DND-41 (cell line): ENCODE data around the gene MUC2.

Source experiments
- ATAC-seq: fragments of 200-7000 bp; cut with Tn5 transposase; 3 replicates; pipeline ENCODE4 v1.9.1; 2021; ENCODE audit warnings: low read depth; ENCODE audit not compliant: insufficient read depth
- DNase-seq: peaks from one replicate; pipeline ENCODE4 v3.0.0-alpha.2; 2020
- H2AFZ ChIP-seq: 2 replicates; pipeline ENCODE4 v1.6.0; 2012; ENCODE audit warnings: low read depth, low read length
- H3K27ac ChIP-seq: 2 replicates; pipeline ENCODE4 v1.5.1; 2012; ENCODE audit warnings: low read length, inconsistent platforms
- H3K27me3 ChIP-seq: fragments of 200-600 bp; sonication (generic); 2 replicates; pipeline ENCODE4 v1.6.0; 2012; ENCODE audit warnings: low read length, mild to moderate bottlenecking, inconsistent platforms; ENCODE audit not compliant: insufficient read depth, poor library complexity
- H3K36me3 ChIP-seq: 2 replicates; pipeline ENCODE4 v1.5.1; 2012; ENCODE audit warnings: low read length, inconsistent platforms; ENCODE audit not compliant: insufficient read depth
- H3K4me1 ChIP-seq: 2 replicates; pipeline ENCODE4 v1.5.1; 2012; ENCODE audit warnings: mild to moderate bottlenecking, low read length; ENCODE audit not compliant: insufficient read depth
- H3K4me2 ChIP-seq: 2 replicates; pipeline ENCODE4 v1.6.0; 2012; ENCODE audit warnings: mild to moderate bottlenecking, moderate library complexity, low read length, inconsistent platforms; ENCODE audit not compliant: insufficient read depth
- H3K4me3 ChIP-seq, 2 experiments: fragments of 200-600 bp in 1 of 2; shearing (Covaris generic) in 1 of 2; 2 replicates each; pipeline ENCODE4 v1.5.1; 2012 to 2016; ENCODE audit warnings: inconsistent platforms in 2 of 2, low read length in 2 of 2, mild to moderate bottlenecking in 2 of 2, low read depth in 1 of 2, moderate library complexity in 1 of 2
- H3K79me2 ChIP-seq: 2 replicates; pipeline ENCODE4 v1.6.0; 2012; ENCODE audit warnings: low read length, inconsistent platforms; ENCODE audit not compliant: insufficient read depth
- H3K9ac ChIP-seq: 2 replicates; pipeline ENCODE4 v1.6.0; 2012; ENCODE audit warnings: low read depth, mild to moderate bottlenecking, inconsistent platforms, low read length, moderate library complexity
- H3K9me3 ChIP-seq: 2 replicates; pipeline ENCODE4 v1.5.1; 2012; ENCODE audit warnings: low read length, moderate library complexity, mild to moderate bottlenecking, inconsistent platforms; ENCODE audit not compliant: insufficient read depth, severe bottlenecking
- H4K20me1 ChIP-seq: 2 replicates; pipeline ENCODE4 v1.6.0; 2012; ENCODE audit warnings: low read length; ENCODE audit not compliant: insufficient read depth
- CTCF ChIP-seq: IDR thresholded peaks from 2 replicates; pipeline ENCODE4 v1.5.1; 2012; ENCODE audit warnings: borderline replicate concordance, low read length, moderate library complexity, mild to moderate bottlenecking; ENCODE audit not compliant: poor library complexity, severe bottlenecking; ENCODE audit errors: extremely low read depth
- EZH2 ChIP-seq: IDR thresholded peaks from 3 replicates; pipeline ENCODE4 v1.6.1; 2012; ENCODE audit warnings: borderline replicate concordance, low read depth, mild to moderate bottlenecking, moderate library complexity, low read length, inconsistent platforms; ENCODE audit not compliant: severe bottlenecking

Gene MUC2

GRCh38 chr11:1121331-1121812, 46.7 kb downstream of the MUC2 start:
- TF ChIP-seq CTCF, result no peak
- no peak for TF ChIP-seq EZH2
- DNase-seq (no peak), ATAC-seq (no peak)

GRCh38 chr11:1121813-1122663, 47.4 kb downstream of the MUC2 start:
- no peak overlapping the region for H2AFZ ChIP-seq
- H3K4me1 ChIP-seq, result no peaks in the 10 kb centered on the region
- DNase-seq (no peak), ATAC-seq (no peak)
- no peak overlapping the region for H3K4me2 ChIP-seq
- H4K20me1 ChIP-seq, result no peaks in the 10 kb centered on the region
- H3K27ac ChIP-seq, result no peak overlapping the region
- no peak for TF ChIP-seq CTCF
- no peak for TF ChIP-seq EZH2
- H3K36me3 ChIP-seq, result no peaks in the 10 kb centered on the region
- H3K9ac ChIP-seq, result no peak overlapping the region
- no peak overlapping the region for H3K4me3 ChIP-seq
- no peaks in the 10 kb centered on the region for H3K79me2 ChIP-seq
- no peaks in the 10 kb centered on the region for H3K9me3 ChIP-seq
- no peaks in the 10 kb centered on the region for H3K27me3 ChIP-seq

More at GRCh38 chr11:1121331-1121812, 46.7 kb downstream of the MUC2 start:
- Histone ChIP-seq H3K9me3 (no peaks in the 10 kb centered on the region), H3K27me3 (no peaks in the 10 kb centered on the region), H2AFZ (no peak overlapping the region), H3K27ac (no peak overlapping the region), H4K20me1 (no peaks in the 10 kb centered on the region), H3K4me3 (no peak overlapping the region), H3K9ac (no peak overlapping the region), H3K36me3 (no peaks in the 10 kb centered on the region), H3K4me1 (no peaks in the 10 kb centered on the region), H3K79me2 (no peaks in the 10 kb centered on the region), H3K4me2 (no peak overlapping the region)

GRCh38 chr11:1122664-1123002, 48.0 kb downstream of the MUC2 start:
- TF ChIP-seq CTCF (no peak), EZH2 (no peak)
- no peaks in the 10 kb centered on the region for H3K36me3 ChIP-seq
- H4K20me1 ChIP-seq, result no peaks in the 10 kb centered on the region
- H3K27ac ChIP-seq, result no peak overlapping the region
- no peaks in the 10 kb centered on the region for H3K9me3 ChIP-seq
- no peak overlapping the region for H2AFZ ChIP-seq
- H3K4me2 ChIP-seq, result no peak overlapping the region
- ATAC-seq (no peak), DNase-seq (no peak)
- no peak overlapping the region for H3K4me3 ChIP-seq
- H3K9ac ChIP-seq, result no peak overlapping the region
- no peaks in the 10 kb centered on the region for H3K4me1 ChIP-seq
- no peaks in the 10 kb centered on the region for H3K27me3 ChIP-seq
- no peaks in the 10 kb centered on the region for H3K79me2 ChIP-seq
